Bone marrow (tissue), 2 donors: ENCODE results near the gene PSEN2.
"Not testable (repeated sequence)": the region's sequence is repeated elsewhere in the genome, so short reads cannot be mapped to it uniquely, and the experiment has no call there.

ENCODE experiments used
- DNase-seq, 2 donors: peaks; one replicate each; lab custom pipeline; 2025; lab: John Stamatoyannopoulos, UW

The PSEN2 gene

GRCh38 chr1:226870401-226871279 is at the start of gene PSEN2:
Gene PSEN2, plus strand, starts transcription at chr1:226870616. Its CDS starts 11,292 bp downstream, at chr1:226881908.
- DNase-seq, result peak in 1 of 2 donors; percentile 50

- DNase-seq, result no peak
These were observed 49.3 kb upstream of the PSEN2 start for GRCh38 chr1:226820941-226821718.

- DNase-seq, result no peak
These were observed 48.7 kb upstream of the PSEN2 start for GRCh38 chr1:226821719-226822085.

GRCh38 chr1:226823643-226824042 is 46.8 kb upstream of the PSEN2 start:
- DNase-seq, result no peak

- DNase-seq, result no peak
These were observed 45.2 kb upstream of the PSEN2 start for GRCh38 chr1:226825037-226825745.

- DNase-seq, result no peak
These were observed 44.7 kb upstream of the PSEN2 start for GRCh38 chr1:226825746-226826100.

- DNase-seq, result no peak
These were observed 43.7 kb upstream of the PSEN2 start for GRCh38 chr1:226826479-226827261.

- DNase-seq, result no peak
These were observed 43.0 kb upstream of the PSEN2 start for GRCh38 chr1:226827458-226827857.

- DNase-seq, result peak; percentile 83 to 89
These were observed 42.4 kb upstream of the PSEN2 start for GRCh38 chr1:226827968-226828513.

- no peak for DNase-seq
These were observed 41.3 kb upstream of the PSEN2 start for GRCh38 chr1:226829105-226829504.

- DNase-seq, result no peak
These were observed 38.5 kb upstream of the PSEN2 start for GRCh38 chr1:226831953-226832352.

GRCh38 chr1:226832613-226833012 is 37.8 kb upstream of the PSEN2 start:
- no peak for DNase-seq

GRCh38 chr1:226834179-226834578 is 36.2 kb upstream of the PSEN2 start:
- DNase-seq, result not testable (repeated sequence)

GRCh38 chr1:226835396-226835795 is 35.0 kb upstream of the PSEN2 start:
- not testable (repeated sequence) for DNase-seq

- DNase-seq, result not testable (repeated sequence)
These were observed 32.5 kb upstream of the PSEN2 start for GRCh38 chr1:226837966-226838365.

GRCh38 chr1:226838456-226838855 is 32.0 kb upstream of the PSEN2 start:
- no peak for DNase-seq

- DNase-seq, result no peak
These were observed 24.8 kb upstream of the PSEN2 start for GRCh38 chr1:226845624-226846023.

GRCh38 chr1:226846786-226847185 is 23.6 kb upstream of the PSEN2 start:
- no peak for DNase-seq

GRCh38 chr1:226854548-226854947 is 15.9 kb upstream of the PSEN2 start:
- not testable (repeated sequence) for DNase-seq

GRCh38 chr1:226862890-226863289 is 7.5 kb upstream of the PSEN2 start:
- no peak for DNase-seq

GRCh38 chr1:226863446-226863845 is 7.0 kb upstream of the PSEN2 start:
- no peak for DNase-seq
